Measurements from ENCODE around the gene OXNAD1. TPM values are rescaled to one million over a fixed set of nuclear protein-coding genes. Genes with fewer than 3 reads are reported as not detected.

OXNAD1 gene
- total RNA-seq, 1 experiment from 2014 or later = 6.6 TPM

DNA sequence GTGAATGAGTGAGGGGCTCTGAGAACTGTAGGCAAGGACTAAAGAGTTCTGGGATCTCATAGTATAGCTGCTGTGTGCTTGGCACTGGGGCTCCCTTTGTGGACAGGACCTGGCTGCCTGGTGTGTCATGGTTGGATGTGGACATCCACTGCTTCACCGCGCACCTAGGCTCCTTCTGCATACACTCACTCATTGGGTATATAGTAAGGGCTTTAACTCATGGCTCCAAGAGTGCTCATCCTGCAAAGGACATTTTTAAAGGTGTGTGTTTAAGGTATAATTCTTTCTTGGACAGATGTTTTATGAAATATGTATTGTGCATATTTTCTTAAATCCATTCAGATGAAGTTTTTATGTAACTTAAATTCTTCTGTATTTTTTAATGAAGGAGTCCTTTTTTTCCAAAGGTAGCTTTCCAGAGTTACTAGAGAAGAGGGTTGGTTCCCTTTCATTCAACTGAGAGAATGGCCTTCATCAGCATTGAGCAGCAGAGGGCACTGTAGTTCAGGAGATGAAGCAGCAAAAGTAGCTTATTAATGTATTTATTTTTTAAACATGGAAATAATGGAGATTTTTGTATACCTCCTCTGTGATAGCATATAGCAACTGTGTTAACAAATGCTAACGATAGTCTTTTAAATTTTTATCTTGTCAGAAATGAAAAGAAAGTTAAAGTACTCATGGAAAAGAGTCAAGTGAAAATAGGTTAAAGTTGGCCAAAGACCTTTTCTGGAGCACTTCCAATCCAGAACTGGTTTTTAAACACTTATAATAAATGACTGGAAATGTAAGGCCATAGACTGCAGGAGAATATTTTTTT is 25.2 kb downstream of the OXNAD1 start:
- in situ Hi-C loops (cut with HindIII; ENCODE audit: low pct_unique_long_range_greater_than_20kb, low sequenced_read_pairs) (no loop called here), intact Hi-C loops (cut with micrococcal nuclease; ENCODE audit: unreplicated experiment) (loop anchor here (1.0 kb wide), 1 partner anchor 260 kb away; no protein-coding TSS in a partner anchor)
- H3K9me3 ChIP-seq (ENCODE audit: control insufficient read depth, insufficient read depth, low read depth, low read length) = no peaks in the 10 kb centered on the region
- H3K36me3 ChIP-seq (ENCODE audit: control insufficient read depth, insufficient read depth, low read length) = no peaks in the 10 kb centered on the region
- no TSS peak for BruUV-seq (replicated peaks)
- TF ChIP-seq, protein P1, sequence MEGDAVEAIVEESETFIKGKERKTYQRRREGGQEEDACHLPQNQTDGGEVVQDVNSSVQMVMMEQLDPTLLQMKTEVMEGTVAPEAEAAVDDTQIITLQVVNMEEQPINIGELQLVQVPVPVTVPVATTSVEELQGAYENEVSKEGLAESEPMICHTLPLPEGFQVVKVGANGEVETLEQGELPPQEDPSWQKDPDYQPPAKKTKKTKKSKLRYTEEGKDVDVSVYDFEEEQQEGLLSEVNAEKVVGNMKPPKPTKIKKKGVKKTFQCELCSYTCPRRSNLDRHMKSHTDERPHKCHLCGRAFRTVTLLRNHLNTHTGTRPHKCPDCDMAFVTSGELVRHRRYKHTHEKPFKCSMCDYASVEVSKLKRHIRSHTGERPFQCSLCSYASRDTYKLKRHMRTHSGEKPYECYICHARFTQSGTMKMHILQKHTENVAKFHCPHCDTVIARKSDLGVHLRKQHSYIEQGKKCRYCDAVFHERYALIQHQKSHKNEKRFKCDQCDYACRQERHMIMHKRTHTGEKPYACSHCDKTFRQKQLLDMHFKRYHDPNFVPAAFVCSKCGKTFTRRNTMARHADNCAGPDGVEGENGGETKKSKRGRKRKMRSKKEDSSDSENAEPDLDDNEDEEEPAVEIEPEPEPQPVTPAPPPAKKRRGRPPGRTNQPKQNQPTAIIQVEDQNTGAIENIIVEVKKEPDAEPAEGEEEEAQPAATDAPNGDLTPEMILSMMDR (IDR thresholded peaks at IDR 0.05) = peak; percentile 69; the same call in 1 of the 2 replicates
- TF ChIP-seq, protein P2, sequence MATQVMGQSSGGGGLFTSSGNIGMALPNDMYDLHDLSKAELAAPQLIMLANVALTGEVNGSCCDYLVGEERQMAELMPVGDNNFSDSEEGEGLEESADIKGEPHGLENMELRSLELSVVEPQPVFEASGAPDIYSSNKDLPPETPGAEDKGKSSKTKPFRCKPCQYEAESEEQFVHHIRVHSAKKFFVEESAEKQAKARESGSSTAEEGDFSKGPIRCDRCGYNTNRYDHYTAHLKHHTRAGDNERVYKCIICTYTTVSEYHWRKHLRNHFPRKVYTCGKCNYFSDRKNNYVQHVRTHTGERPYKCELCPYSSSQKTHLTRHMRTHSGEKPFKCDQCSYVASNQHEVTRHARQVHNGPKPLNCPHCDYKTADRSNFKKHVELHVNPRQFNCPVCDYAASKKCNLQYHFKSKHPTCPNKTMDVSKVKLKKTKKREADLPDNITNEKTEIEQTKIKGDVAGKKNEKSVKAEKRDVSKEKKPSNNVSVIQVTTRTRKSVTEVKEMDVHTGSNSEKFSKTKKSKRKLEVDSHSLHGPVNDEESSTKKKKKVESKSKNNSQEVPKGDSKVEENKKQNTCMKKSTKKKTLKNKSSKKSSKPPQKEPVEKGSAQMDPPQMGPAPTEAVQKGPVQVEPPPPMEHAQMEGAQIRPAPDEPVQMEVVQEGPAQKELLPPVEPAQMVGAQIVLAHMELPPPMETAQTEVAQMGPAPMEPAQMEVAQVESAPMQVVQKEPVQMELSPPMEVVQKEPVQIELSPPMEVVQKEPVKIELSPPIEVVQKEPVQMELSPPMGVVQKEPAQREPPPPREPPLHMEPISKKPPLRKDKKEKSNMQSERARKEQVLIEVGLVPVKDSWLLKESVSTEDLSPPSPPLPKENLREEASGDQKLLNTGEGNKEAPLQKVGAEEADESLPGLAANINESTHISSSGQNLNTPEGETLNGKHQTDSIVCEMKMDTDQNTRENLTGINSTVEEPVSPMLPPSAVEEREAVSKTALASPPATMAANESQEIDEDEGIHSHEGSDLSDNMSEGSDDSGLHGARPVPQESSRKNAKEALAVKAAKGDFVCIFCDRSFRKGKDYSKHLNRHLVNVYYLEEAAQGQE (IDR thresholded peaks at IDR 0.05; ENCODE audit: insufficient read depth in 1 of 2, low read depth in 2 of 2, low read length in 1 of 2) = no peak
- ATAC-seq = peak; percentile 68; the same call in 1 of the 2 replicates
- H3K27me3 ChIP-seq (ENCODE audit: control insufficient read depth, insufficient read depth, low read length) = no peaks in the 10 kb centered on the region
- H3K4me1 ChIP-seq (ENCODE audit: control insufficient read depth, insufficient read depth, low read length) = no peaks in the 10 kb centered on the region
- no peak overlapping the region for H3K27ac ChIP-seq (ENCODE audit: low read length)
- POLR2A ChIA-PET = interaction anchor here (0.5 to 0.6 kb wide), 2 partner anchors 25 to 26 kb away, joined by 3 to 12 read pairs; partner anchors contain the start of gene OXNAD1
- H3K4me3 ChIP-seq (ENCODE audit: low read depth in 2 of 2, low read length in 2 of 2) = no peak overlapping the region
- CTCF ChIA-PET = interaction anchor here (0.6 to 1.5 kb wide), 5 partner anchors 14 to 309 kb away, joined by 3 to 11 read pairs (median 4); no protein-coding TSS in a partner anchor
- DNase-seq (ENCODE audit: low read depth, low spot score) = peak; percentile 20

DNA sequence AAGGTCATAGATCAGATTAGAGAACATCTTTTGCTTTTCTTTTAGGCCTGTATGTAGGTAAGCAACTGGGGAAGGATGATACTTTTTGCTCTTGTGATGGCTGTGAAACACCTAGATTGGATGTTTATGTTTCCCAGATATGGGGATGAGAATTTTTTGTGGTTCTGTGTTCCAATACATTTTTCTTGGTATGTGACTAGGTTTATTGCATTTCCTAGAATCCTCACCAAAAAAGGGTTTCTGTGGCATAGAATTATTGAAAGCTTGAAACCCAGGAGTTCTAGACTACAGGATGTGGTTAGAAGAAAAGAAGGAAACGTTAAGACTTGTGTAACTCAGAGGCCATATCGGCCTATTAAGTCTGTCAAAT is 25.8 kb downstream of the OXNAD1 start:
- no peaks in the 10 kb centered on the region for H3K27me3 ChIP-seq (ENCODE audit: control insufficient read depth, insufficient read depth, low read length)

More for the DNA sequence above, 25.8 kb downstream of the OXNAD1 start:
- no TSS peak for BruUV-seq (replicated peaks)
- H3K9me3 ChIP-seq (ENCODE audit: control insufficient read depth, insufficient read depth, low read depth, low read length) = no peaks in the 10 kb centered on the region
- POLR2A ChIA-PET = interaction anchor here (0.5 to 0.6 kb wide), 2 partner anchors 26 to 27 kb away, joined by 3 to 12 read pairs; partner anchors contain the start of gene OXNAD1
- in situ Hi-C loops (cut with HindIII; ENCODE audit: low pct_unique_long_range_greater_than_20kb, low sequenced_read_pairs) = no loop called here
- H3K27ac ChIP-seq (ENCODE audit: low read length) = no peak overlapping the region
- ATAC-seq (no peak), DNase-seq (ENCODE audit: low read depth, low spot score) (no peak)
- TF ChIP-seq, protein P2 (IDR thresholded peaks at IDR 0.05; ENCODE audit: insufficient read depth in 1 of 2, low read depth in 2 of 2, low read length in 1 of 2) = no peak
- TF ChIP-seq, protein P1 (IDR thresholded peaks at IDR 0.05) = no peak
- no peak for TF ChIP-seq SIN3A (IDR thresholded peaks at IDR 0.05; ENCODE audit: borderline replicate concordance, insufficient read depth, low read depth, low read length)
- TF ChIP-seq POLR2AphosphoS5 (IDR thresholded peaks at IDR 0.05; ENCODE audit: low read depth, low read length) = no peak
- no peak for TF ChIP-seq TCF7L2 (IDR thresholded peaks at IDR 0.05; ENCODE audit: low read depth, low read length)
- H3K4me3 ChIP-seq (ENCODE audit: low read depth in 2 of 2, low read length in 2 of 2) = no peak overlapping the region
- H3K4me1 ChIP-seq (ENCODE audit: control insufficient read depth, insufficient read depth, low read length) = no peaks in the 10 kb centered on the region
- no peaks in the 10 kb centered on the region for H3K36me3 ChIP-seq (ENCODE audit: control insufficient read depth, insufficient read depth, low read length)
- intact Hi-C loops (cut with micrococcal nuclease; ENCODE audit: unreplicated experiment) = loop anchor here (1.0 kb wide), 1 partner anchor 259 kb away; no protein-coding TSS in a partner anchor
- CTCF ChIA-PET = interaction anchor here (0.7 to 1.5 kb wide), 4 partner anchors 14 to 260 kb away, joined by 3 to 11 read pairs (median 4); no protein-coding TSS in a partner anchor
